ENCODE measurements around the gene C3orf70. TPM values are rescaled to one million over a fixed set of nuclear protein-coding genes. Genes with fewer than 3 reads are reported as not detected.

C3orf70 gene
- total RNA-seq, 2 experiments from 2014 or later, result not detected

DNA sequence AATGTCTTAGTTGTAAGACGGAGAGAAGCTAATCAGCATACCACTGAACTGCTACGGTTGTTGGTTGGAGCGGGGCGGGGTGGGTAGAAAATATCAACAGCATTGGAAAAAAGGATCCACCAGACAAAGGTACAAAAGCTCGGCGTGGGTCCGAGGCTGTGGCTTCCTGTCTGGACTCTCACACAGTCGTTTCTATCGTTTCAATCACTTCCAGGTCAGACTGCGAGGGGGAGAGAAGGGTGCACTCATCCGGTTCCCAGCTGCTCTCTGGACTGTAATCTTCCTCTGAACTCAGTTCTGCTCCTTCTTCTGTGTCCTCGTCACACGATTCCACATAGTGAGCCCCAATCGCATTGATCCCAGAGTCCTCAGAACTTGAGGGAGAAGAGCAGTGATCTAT is 70.0 kb downstream of the C3orf70 start:
- CTCF ChIA-PET (ENCODE audit: unreplicated experiment), result no interaction called here

DNA sequence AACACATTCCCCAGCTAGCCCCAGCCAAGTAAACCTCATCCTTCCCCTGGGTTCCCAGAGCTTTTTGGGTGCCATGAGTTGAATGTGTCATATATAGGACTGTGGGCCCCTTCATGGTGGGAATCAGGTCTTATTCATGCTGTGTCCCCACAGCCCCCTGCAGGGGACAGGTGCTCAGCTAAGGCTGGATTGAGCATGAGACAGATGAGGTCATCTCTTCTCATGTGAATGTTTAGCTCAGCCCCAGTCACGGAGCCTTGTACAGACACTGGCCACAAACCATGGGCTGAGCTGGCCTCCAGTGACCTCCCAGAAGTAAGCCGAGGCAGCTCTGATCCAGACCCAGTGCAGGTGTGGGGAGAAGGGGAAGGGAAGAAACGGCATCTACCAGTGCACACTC is 70.7 kb downstream of the C3orf70 start:
- Histone ChIP-seq H3K4me3 (ENCODE audit: low read depth, low read length, poor library complexity, severe bottlenecking) (no peak overlapping the region), H3K79me2 (ENCODE audit: insufficient read depth, low read depth, low read length) (no peaks in the 10 kb centered on the region), H3K4me1 (ENCODE audit: insufficient read depth, low read length, poor library complexity, severe bottlenecking) (no peaks in the 10 kb centered on the region), H3K9me2 (ENCODE audit: insufficient read depth, low read length) (no peaks in the 10 kb centered on the region), H2AFZ (ENCODE audit: low read length) (no peak overlapping the region), H3K36me3 (ENCODE audit: insufficient read depth, low read length) (no peaks in the 10 kb centered on the region), H3K4me2 (ENCODE audit: low read length) (no peak overlapping the region), H3K27ac (ENCODE audit: low read depth, low read length, poor library complexity, severe bottlenecking) (no peak overlapping the region), H4K20me1 (ENCODE audit: insufficient read depth, low read length) (no peaks in the 10 kb centered on the region), H3K9me3 (ENCODE audit: low read length) (no peaks in the 10 kb centered on the region)
- ChIA-PET POLR2A (no interaction called here), CTCF (ENCODE audit: unreplicated experiment) (no interaction called here)
- DNase-seq (ENCODE audit: low spot score), result no peak
- intact Hi-C loops (cut with micrococcal nuclease; ENCODE audit: unreplicated experiment), result no loop called here
- no TSS peak for BruUV-seq (replicated peaks)
- no peak for TF ChIP-seq EZH2phosphoT487 (IDR thresholded peaks at IDR 0.05; ENCODE audit: borderline replicate concordance, low read depth, low read length)
- TF ChIP-seq, protein P1, sequence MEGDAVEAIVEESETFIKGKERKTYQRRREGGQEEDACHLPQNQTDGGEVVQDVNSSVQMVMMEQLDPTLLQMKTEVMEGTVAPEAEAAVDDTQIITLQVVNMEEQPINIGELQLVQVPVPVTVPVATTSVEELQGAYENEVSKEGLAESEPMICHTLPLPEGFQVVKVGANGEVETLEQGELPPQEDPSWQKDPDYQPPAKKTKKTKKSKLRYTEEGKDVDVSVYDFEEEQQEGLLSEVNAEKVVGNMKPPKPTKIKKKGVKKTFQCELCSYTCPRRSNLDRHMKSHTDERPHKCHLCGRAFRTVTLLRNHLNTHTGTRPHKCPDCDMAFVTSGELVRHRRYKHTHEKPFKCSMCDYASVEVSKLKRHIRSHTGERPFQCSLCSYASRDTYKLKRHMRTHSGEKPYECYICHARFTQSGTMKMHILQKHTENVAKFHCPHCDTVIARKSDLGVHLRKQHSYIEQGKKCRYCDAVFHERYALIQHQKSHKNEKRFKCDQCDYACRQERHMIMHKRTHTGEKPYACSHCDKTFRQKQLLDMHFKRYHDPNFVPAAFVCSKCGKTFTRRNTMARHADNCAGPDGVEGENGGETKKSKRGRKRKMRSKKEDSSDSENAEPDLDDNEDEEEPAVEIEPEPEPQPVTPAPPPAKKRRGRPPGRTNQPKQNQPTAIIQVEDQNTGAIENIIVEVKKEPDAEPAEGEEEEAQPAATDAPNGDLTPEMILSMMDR (conservative IDR thresholded peaks at IDR 0.05; ENCODE audit: low read length), result no peak

More for the DNA sequence above, 70.0 kb downstream of the C3orf70 start:
- no peaks in the 10 kb centered on the region for H4K20me1 ChIP-seq (ENCODE audit: insufficient read depth, low read length)
- no peaks in the 10 kb centered on the region for H3K4me1 ChIP-seq (ENCODE audit: insufficient read depth, low read length, poor library complexity, severe bottlenecking)
- BruUV-seq (replicated peaks), result no TSS peak
- no peaks in the 10 kb centered on the region for H3K9me2 ChIP-seq (ENCODE audit: insufficient read depth, low read length)
- no peak overlapping the region for H3K4me3 ChIP-seq (ENCODE audit: low read depth, low read length, poor library complexity, severe bottlenecking)
- H3K4me2 ChIP-seq (ENCODE audit: low read length), result no peak overlapping the region
- no peak for DNase-seq (ENCODE audit: low spot score)
- no peaks in the 10 kb centered on the region for H3K36me3 ChIP-seq (ENCODE audit: insufficient read depth, low read length)
- intact Hi-C loops (cut with micrococcal nuclease; ENCODE audit: unreplicated experiment), result no loop called here
- TF ChIP-seq, protein P1 (conservative IDR thresholded peaks at IDR 0.05; ENCODE audit: low read length), result no peak
- TF ChIP-seq EZH2phosphoT487 (IDR thresholded peaks at IDR 0.05; ENCODE audit: borderline replicate concordance, low read depth, low read length), result no peak
- H3K27ac ChIP-seq (ENCODE audit: low read depth, low read length, poor library complexity, severe bottlenecking), result no peak overlapping the region
- no peaks in the 10 kb centered on the region for H3K9me3 ChIP-seq (ENCODE audit: low read length)
- H3K79me2 ChIP-seq (ENCODE audit: insufficient read depth, low read depth, low read length), result no peaks in the 10 kb centered on the region
- no peak overlapping the region for H2AFZ ChIP-seq (ENCODE audit: low read length)
- POLR2A ChIA-PET, result no interaction called here

DNA sequence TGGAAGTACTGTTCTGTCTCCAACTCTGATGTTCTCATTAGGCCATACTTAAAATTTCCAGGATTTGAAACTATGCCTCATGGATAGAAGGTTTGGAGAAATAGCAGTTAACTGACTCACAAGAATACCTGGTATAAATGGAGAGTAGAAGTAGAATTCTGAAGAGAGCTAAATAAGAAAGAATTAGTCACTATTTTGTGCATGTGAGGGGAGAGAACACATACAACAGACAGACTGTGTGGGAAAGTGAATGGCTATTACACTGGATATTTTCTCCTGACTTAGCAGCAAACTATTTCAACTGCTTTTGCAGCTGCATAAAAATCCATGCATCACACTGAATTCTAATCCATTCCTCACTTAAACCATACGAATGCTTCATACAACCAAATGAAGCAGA is 71.3 kb downstream of the C3orf70 start:
- H3K36me3 ChIP-seq (ENCODE audit: insufficient read depth, low read length), result no peaks in the 10 kb centered on the region
- POLR2A ChIA-PET, result no interaction called here
- no peaks in the 10 kb centered on the region for H3K4me1 ChIP-seq (ENCODE audit: insufficient read depth, low read length, poor library complexity, severe bottlenecking)
- no peaks in the 10 kb centered on the region for H3K79me2 ChIP-seq (ENCODE audit: insufficient read depth, low read depth, low read length)
- H3K4me2 ChIP-seq (ENCODE audit: low read length), result no peak overlapping the region
- BruUV-seq (replicated peaks), result no TSS peak
- no peaks in the 10 kb centered on the region for H3K9me3 ChIP-seq (ENCODE audit: low read length)
- DNase-seq (ENCODE audit: low spot score), result no peak
- CTCF ChIA-PET (ENCODE audit: unreplicated experiment), result no interaction called here
- H3K27ac ChIP-seq (ENCODE audit: low read depth, low read length, poor library complexity, severe bottlenecking), result no peak overlapping the region
- H2AFZ ChIP-seq (ENCODE audit: low read length), result no peak overlapping the region
- H3K4me3 ChIP-seq (ENCODE audit: low read depth, low read length, poor library complexity, severe bottlenecking), result no peak overlapping the region
- H3K9me2 ChIP-seq (ENCODE audit: insufficient read depth, low read length), result no peaks in the 10 kb centered on the region
- intact Hi-C loops (cut with micrococcal nuclease; ENCODE audit: unreplicated experiment), result no loop called here
- no peaks in the 10 kb centered on the region for H4K20me1 ChIP-seq (ENCODE audit: insufficient read depth, low read length)
- TF ChIP-seq, protein P1 (conservative IDR thresholded peaks at IDR 0.05; ENCODE audit: low read length), result no peak
- TF ChIP-seq EZH2phosphoT487 (IDR thresholded peaks at IDR 0.05; ENCODE audit: borderline replicate concordance, low read depth, low read length), result no peak
